Smooth muscle cell (in vitro differentiated cells): Measurements from ENCODE around the gene MSRB3. TPM values are rescaled to one million over a fixed set of nuclear protein-coding genes. Genes with fewer than 3 reads are reported as not detected.

Source experiments
- DNase-seq: peaks from one replicate; lab custom pipeline; 2025; ENCODE audit not compliant: unreplicated experiment; lab: John Stamatoyannopoulos, UW
- H2AFZ ChIP-seq: fragments of 200-600 bp; sonication (generic); 2 replicates; pipeline ENCODE4 v1.6.0; 2016; ENCODE audit warnings: antibody characterized with exemption, low read depth, mild to moderate bottlenecking
- H3F3A ChIP-seq: fragments of 200-600 bp; sonication (generic); 2 replicates; pipeline ENCODE4 v1.6.0; 2017; ENCODE audit warnings: antibody characterized with exemption, low read depth
- H3K27ac ChIP-seq: fragments of 200-600 bp; sonication (generic); 2 replicates; pipeline ENCODE4 v1.5.1; 2016; ENCODE audit warnings: low read depth, mild to moderate bottlenecking
- H3K27me3 ChIP-seq: fragments of 200-600 bp; sonication (generic); 2 replicates; pipeline ENCODE4 v1.6.1; 2016; ENCODE audit warnings: low read depth, mild to moderate bottlenecking
- H3K36me3 ChIP-seq: fragments of 200-600 bp; sonication (generic); 2 replicates; pipeline ENCODE4 v1.5.1; 2016; ENCODE audit warnings: low read depth
- H3K4me1 ChIP-seq: fragments of 200-600 bp; sonication (generic); 2 replicates; pipeline ENCODE4 v1.5.1; 2016; ENCODE audit warnings: low read depth
- H3K4me2 ChIP-seq: fragments of 200-600 bp; sonication (generic); 2 replicates; pipeline ENCODE4 v1.6.0; 2016; ENCODE audit warnings: mild to moderate bottlenecking
- H3K4me3 ChIP-seq: fragments of 200-600 bp; sonication (generic); 2 replicates; pipeline ENCODE4 v1.5.1; 2016; ENCODE audit warnings: mild to moderate bottlenecking
- H3K79me2 ChIP-seq: fragments of 200-600 bp; sonication (generic); 2 replicates; pipeline ENCODE4 v1.6.0; 2016; ENCODE audit warnings: low read depth, mild to moderate bottlenecking
- H3K9ac ChIP-seq: fragments of 200-600 bp; sonication (generic); 2 replicates; pipeline ENCODE4 v1.6.0; 2016; ENCODE audit warnings: low read depth
- H3K9me3 ChIP-seq: fragments of 200-600 bp; sonication (generic); replicated peaks from 2 replicates; pipeline ENCODE4 v1.5.1; 2016; ENCODE audit warnings: low read depth
- H4K20me1 ChIP-seq: fragments of 200-600 bp; sonication (generic); 2 replicates; pipeline ENCODE4 v1.6.0; 2016; ENCODE audit warnings: low read depth
- CTCF ChIP-seq: fragments of 200-600 bp; sonication (generic); IDR thresholded peaks from 2 replicates; pipeline ENCODE4 v1.5.1; 2017; ENCODE audit warnings: borderline replicate concordance, mild to moderate bottlenecking, antibody characterized with exemption; ENCODE audit not compliant: insufficient read depth, poor library complexity, severe bottlenecking
- WGBS: methylation state at CpG from one replicate; pipeline ENCODE4 v1.1.7; 2016; ENCODE audit warnings: low lambda C conversion rate; 5-methylcytosine and 5-hydroxymethylcytosine counted together
- polyA plus RNA-seq: library from polyadenylated mRNA; unstranded; fragments of >200 nt; fragmentation: Nextera tagmentation; extraction: Ambion mirVana; gene quantifications from 2 replicates; pipeline ENCODE4 v1.2.1, GENCODE V29; 2016
- total RNA-seq: library from RNA; depleted of rRNA; stranded (reverse); fragments of >200 nt; gene quantifications from 2 replicates; pipeline ENCODE4 v1.2.3, GENCODE V29; 2014

Gene MSRB3
- total and polyA plus RNA-seq, 2 experiments from 2014 or later: 63.1 to 107 TPM

- WGBS: 97% methylated on average over 5 of the region's 5 CpGs
- H3K4me1 ChIP-seq: no peaks in the 10 kb centered on the region
- no peak for DNase-seq
- no peak overlapping the region for H3K4me3 ChIP-seq
- H3K36me3 ChIP-seq: peaks cover 7% of the 10 kb centered on the region
- H3K9me3 ChIP-seq: no peaks in the 10 kb centered on the region
- TF ChIP-seq CTCF: no peak
- no peaks in the 10 kb centered on the region for H3K27me3 ChIP-seq
- no peak overlapping the region for H2AFZ ChIP-seq
- H3K27ac ChIP-seq: no peak overlapping the region
- no peaks in the 10 kb centered on the region for H3F3A ChIP-seq
- no peak overlapping the region for H3K9ac ChIP-seq
- no peaks in the 10 kb centered on the region for H4K20me1 ChIP-seq
- H3K79me2 ChIP-seq: peaks cover 8% of the 10 kb centered on the region
- H3K4me2 ChIP-seq: no peak overlapping the region
Observed at GRCh38 chr12:65414526-65414925, 136.0 kb downstream of the MSRB3 start.

- Histone ChIP-seq H2AFZ (no peak overlapping the region), H3K9ac (no peak overlapping the region), H3K27ac (no peak overlapping the region), H3K4me3 (no peak overlapping the region), H3K36me3 (peaks cover 7% of the 10 kb centered on the region), H3K27me3 (no peaks in the 10 kb centered on the region), H3K9me3 (peaks cover 3% of the 10 kb centered on the region), H3K4me2 (no peak overlapping the region), H3K79me2 (peaks cover 8% of the 10 kb centered on the region), H4K20me1 (no peaks in the 10 kb centered on the region), H3K4me1 (no peaks in the 10 kb centered on the region), H3F3A (no peaks in the 10 kb centered on the region)
- DNase-seq: no peak
- TF ChIP-seq CTCF: no peak
Observed at GRCh38 chr12:65415826-65416225, 137.3 kb downstream of the MSRB3 start.

- DNase-seq: no peak
- Histone ChIP-seq H3K4me2 (no peak overlapping the region), H3K79me2 (peaks cover 23% of the 10 kb centered on the region), H4K20me1 (no peaks in the 10 kb centered on the region), H3K4me1 (no peaks in the 10 kb centered on the region), H3F3A (peaks cover under 1% of the 10 kb centered on the region), H2AFZ (no peak overlapping the region), H3K27ac (no peak overlapping the region), H3K9me3 (peaks cover 12% of the 10 kb centered on the region), H3K36me3 (peaks cover 20% of the 10 kb centered on the region), H3K9ac (no peak overlapping the region), H3K27me3 (no peaks in the 10 kb centered on the region), H3K4me3 (no peak overlapping the region)
- 98% methylated on average over 12 of the region's 12 CpGs for WGBS
- TF ChIP-seq CTCF: no peak
Observed at GRCh38 chr12:65419284-65420072, 141.0 kb downstream of the MSRB3 start.

- H4K20me1 ChIP-seq: no peaks in the 10 kb centered on the region
- no peak for DNase-seq
- no peak for TF ChIP-seq CTCF
Observed at GRCh38 chr12:65420941-65421340, 142.5 kb downstream of the MSRB3 start.

More at GRCh38 chr12:65420941-65421340, 142.5 kb downstream of the MSRB3 start:
- Histone ChIP-seq H3K4me2 (no peak overlapping the region), H3K4me3 (no peak overlapping the region), H2AFZ (no peak overlapping the region), H3K9ac (no peak overlapping the region), H3K9me3 (peaks cover 12% of the 10 kb centered on the region), H3K27me3 (no peaks in the 10 kb centered on the region), H3K79me2 (peaks cover 38% of the 10 kb centered on the region), H3K36me3 (peaks cover 20% of the 10 kb centered on the region), H3F3A (peaks cover 3% of the 10 kb centered on the region), H3K4me1 (no peaks in the 10 kb centered on the region), H3K27ac (no peak overlapping the region)
